ENCODE results near the gene SAMD10.
"Not testable (repeated sequence)": the region's sequence is repeated elsewhere in the genome, so short reads cannot be mapped to it uniquely, and the experiment has no call there.

Gene SAMD10

GRCh38 chr20:63979557-63980316 lies at the start of gene SAMD10:
SAMD10 (minus strand) TSS chr20:63979642; CDS start chr20:63979467, 175 bp downstream.
- DNase-seq (ENCODE audit: low read depth in 2 of 2) = peak; percentile 75 to 78

- no peak for DNase-seq (ENCODE audit: low read depth in 2 of 2)
Measured at GRCh38 chr20:64027981-64028685, 48.7 kb upstream of the SAMD10 start.

GRCh38 chr20:64025826-64026412 lies 46.5 kb upstream of the SAMD10 start:
- no peak for DNase-seq (ENCODE audit: low read depth in 2 of 2)

GRCh38 chr20:64025101-64025825 lies 45.8 kb upstream of the SAMD10 start:
- DNase-seq (ENCODE audit: low read depth in 2 of 2) = no peak

GRCh38 chr20:64024141-64024990 lies 44.9 kb upstream of the SAMD10 start:
- no peak for DNase-seq (ENCODE audit: low read depth in 2 of 2)

DNA sequence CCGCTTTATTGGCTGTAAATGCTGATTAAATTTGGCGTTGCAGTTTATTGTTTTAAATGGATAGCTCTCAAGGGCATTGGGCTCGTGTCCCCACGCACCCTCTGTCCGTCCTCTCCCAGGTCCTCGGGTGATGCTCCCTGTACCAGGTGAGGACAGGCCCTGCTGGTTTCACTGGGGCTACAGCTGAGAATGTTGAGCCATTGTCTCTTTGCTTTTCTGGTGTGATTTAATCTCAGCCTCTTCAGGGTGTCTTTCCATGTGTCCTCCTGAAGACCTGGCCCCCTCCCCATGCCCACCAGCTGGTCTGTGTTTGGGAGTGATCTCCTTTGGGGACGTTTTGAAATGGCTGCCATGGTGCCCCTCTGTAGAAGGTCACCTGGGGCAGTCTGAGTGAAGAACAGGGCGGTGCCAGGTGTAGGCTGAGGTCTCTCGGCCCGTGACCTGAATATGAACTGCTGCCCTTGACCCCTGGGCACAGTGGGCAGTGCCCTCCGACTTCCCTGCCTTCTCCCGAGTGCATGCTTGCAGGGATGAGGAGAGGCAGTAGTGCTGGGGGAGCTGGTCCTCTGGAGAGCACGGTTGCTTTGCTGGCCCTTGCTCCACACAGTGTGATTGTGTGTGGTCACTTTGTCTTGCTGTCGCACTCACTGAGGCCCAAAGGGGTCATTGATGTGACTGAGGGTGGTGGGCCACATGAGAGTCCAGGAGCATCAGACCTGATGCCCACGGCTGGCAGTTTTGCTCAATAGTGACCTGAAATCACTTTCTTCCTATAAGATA lies 44.1 kb upstream of the SAMD10 start:
- DNase-seq (ENCODE audit: low read depth in 2 of 2) = no peak

- no peak for DNase-seq (ENCODE audit: low read depth in 2 of 2)
Measured at GRCh38 chr20:64022671-64023360, 43.4 kb upstream of the SAMD10 start.

- DNase-seq (ENCODE audit: low read depth in 2 of 2) = no peak
Measured at GRCh38 chr20:64021124-64021975, 41.9 kb upstream of the SAMD10 start.

DNA sequence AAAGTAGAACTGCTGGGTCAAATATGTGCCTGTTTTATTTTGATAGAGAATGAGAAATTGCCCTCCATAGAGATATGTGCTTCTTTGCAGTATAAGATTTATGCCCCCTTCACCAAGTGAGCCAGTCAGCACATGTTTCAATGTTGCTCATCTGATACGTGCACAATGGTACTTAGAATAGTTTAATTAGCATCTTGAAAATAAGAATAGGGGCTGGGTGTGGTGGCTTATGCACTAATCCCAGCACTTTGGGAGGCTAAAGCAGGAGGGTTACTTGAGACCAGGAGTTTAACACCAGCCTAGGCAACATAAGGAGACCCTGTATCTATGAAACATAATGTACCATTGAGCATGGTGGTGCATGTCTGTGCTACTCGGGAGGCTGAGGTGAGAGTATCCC lies 36.2 kb upstream of the SAMD10 start:
- no peak for DNase-seq (ENCODE audit: low read depth in 2 of 2)

- not testable (repeated sequence) for DNase-seq (ENCODE audit: low read depth in 2 of 2)
Measured at GRCh38 chr20:64012385-64013154, 33.1 kb upstream of the SAMD10 start.

GRCh38 chr20:64011366-64011779 lies 31.9 kb upstream of the SAMD10 start:
- no peak for DNase-seq (ENCODE audit: low read depth in 2 of 2)

DNA sequence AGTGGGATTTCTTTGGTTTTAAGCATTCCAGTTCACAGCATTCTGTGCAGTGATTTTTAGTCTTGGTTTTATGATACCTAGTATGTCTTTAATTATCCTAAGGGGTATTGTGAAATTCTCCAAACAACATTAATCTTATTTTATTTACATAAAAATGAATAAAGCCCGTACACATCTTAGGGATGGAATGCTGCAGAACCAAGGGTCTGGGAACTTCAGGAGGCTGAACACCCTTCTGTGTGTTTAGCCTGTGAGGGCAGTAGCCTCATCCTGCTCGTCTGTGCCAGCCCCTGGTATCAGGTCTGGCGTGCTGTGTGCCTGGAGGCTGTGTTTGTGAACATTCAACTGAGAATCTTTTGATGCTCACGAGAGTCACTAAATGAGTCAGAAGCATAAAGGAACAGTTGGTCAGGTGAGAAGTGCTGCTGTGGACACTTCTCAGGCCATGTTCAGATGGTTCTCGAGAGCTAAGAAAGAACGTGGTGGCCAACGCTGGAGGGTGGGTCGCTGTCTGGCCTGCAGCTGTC lies 31.3 kb upstream of the SAMD10 start:
- no peak for DNase-seq (ENCODE audit: low read depth in 2 of 2)

- no peak for DNase-seq (ENCODE audit: low read depth in 2 of 2)
Measured at GRCh38 chr20:64009811-64010387, 30.5 kb upstream of the SAMD10 start.

DNA sequence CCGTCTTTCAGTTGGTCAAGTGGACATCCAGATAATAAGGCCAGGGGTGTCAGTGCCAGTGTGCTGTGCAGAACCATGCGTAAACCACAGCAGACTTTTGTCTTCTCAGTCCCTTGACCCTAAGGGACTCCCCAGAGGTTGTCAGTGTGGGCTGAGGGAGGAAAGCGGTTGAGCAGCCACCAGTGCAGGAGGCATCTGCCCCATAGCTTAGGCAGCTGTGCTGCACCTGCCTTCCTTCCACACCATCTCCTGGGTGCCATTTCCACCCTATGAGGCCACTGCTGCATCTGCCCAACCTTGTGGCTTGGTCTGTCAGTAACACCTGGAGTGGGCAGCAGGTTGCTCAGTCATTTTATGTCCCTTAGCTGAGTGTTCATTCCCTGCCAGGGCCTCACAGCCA lies 27.5 kb upstream of the SAMD10 start:
- DNase-seq (ENCODE audit: low read depth in 2 of 2) = no peak

GRCh38 chr20:64006490-64006889 lies 27.0 kb upstream of the SAMD10 start:
- no peak for DNase-seq (ENCODE audit: low read depth in 2 of 2)

DNA sequence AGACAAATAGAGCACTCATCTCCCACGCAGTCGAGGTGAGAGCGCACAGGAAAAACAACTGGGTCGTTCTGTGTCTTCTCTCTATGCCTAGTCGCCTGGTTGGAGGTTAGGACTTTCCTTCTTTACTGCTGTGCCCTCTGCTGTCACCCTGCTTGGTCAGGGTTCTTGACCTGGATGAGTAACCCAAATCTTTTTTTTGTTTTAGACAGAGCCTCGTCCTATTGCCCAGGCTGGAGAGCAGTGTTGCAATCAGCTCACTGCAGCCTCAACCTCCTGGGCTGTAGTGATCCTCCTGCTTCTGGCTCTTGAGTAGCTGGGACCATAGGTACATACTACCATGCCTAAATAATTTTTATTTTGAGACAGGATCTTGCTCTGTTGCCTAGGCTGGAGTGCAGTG lies 26.0 kb upstream of the SAMD10 start:
- DNase-seq (ENCODE audit: low read depth in 2 of 2) = no peak

- no peak for DNase-seq (ENCODE audit: low read depth in 2 of 2)
Measured at GRCh38 chr20:64003960-64004725, 24.7 kb upstream of the SAMD10 start.

All from stimulated activated CD8-positive, alpha-beta memory T cell treated with anti-CD3 and anti-CD28 coated beads, Interleukin-15, amount 100 ng/mL, for 4 hours (primary cell).